H1 (cell line): ENCODE data around the gene GDF9. TPM values are rescaled to one million over a fixed set of nuclear protein-coding genes. Genes with fewer than 3 reads are reported as not detected.
A peak's percentile ranks its signal among the peaks of the same experiment; 100 is the strongest.

Experiments used
- CTCF ChIA-PET: fragments of 300-600 bp; sonication (Branson Sonifier 250); formaldehyde crosslinking; loops from one replicate; lab custom pipeline; 2021; ENCODE audit not compliant: partially characterized antibody; lab: Charles Lee
- POLR2A ChIA-PET: fragments of 300-600 bp; sonication (Branson Sonifier 250); formaldehyde crosslinking; loops from one replicate; lab custom pipeline; 2021; ENCODE audit warnings: inconsistent platforms; ENCODE audit not compliant: partially characterized antibody; lab: Charles Lee
- DNase-seq, 2 experiments: peaks; one replicate each; pipeline versions ENCODE4 v3.0.0 to v3.0.0-alpha.2; 2010 to 2022; ENCODE audit warnings: low spot score in 2 of 2, low read depth in 1 of 2, mixed read lengths in 1 of 2
- FAIRE-seq: peaks from 2 replicates; lab custom pipeline; 2011; peaks lifted over from hg19 to GRCh38; lab: Jason Lieb, UNC
- H2AFZ ChIP-seq: 2 replicates; pipeline ENCODE4 v1.8.1; 2012; ENCODE audit warnings: low read length, inconsistent platforms
- H2AK5ac ChIP-seq: 2 replicates; pipeline ENCODE4 v1.6.1; 2013; ENCODE audit warnings: low read depth, low read length
- H2BK120ac ChIP-seq: replicated peaks from 2 replicates; pipeline ENCODE3; 2013; ENCODE audit warnings: low read depth, low read length, inconsistent platforms
- H2BK12ac ChIP-seq: 2 replicates; pipeline ENCODE4 v1.6.1; 2013; ENCODE audit warnings: low read depth, low read length
- H2BK15ac ChIP-seq: 2 replicates; pipeline ENCODE4 v1.6.1; 2013; ENCODE audit warnings: low read length
- H2BK20ac ChIP-seq: 2 replicates; pipeline ENCODE4 v1.6.1; 2013; ENCODE audit warnings: low read length
- H2BK5ac ChIP-seq: 2 replicates; pipeline ENCODE4 v1.6.1; 2013; ENCODE audit warnings: low read depth, low read length
- H3K14ac ChIP-seq: 2 replicates; pipeline ENCODE4 v1.6.1; 2013; ENCODE audit warnings: inconsistent platforms; ENCODE audit not compliant: insufficient read length
- H3K18ac ChIP-seq: 2 replicates; pipeline ENCODE4 v1.6.1; 2013; ENCODE audit warnings: low read length; ENCODE audit errors: extremely low read depth
- H3K23ac ChIP-seq: 2 replicates; pipeline ENCODE4 v1.6.1; 2013; ENCODE audit warnings: inconsistent platforms; ENCODE audit not compliant: insufficient read length
- H3K23me2 ChIP-seq: 2 replicates; pipeline ENCODE4 v1.6.1; 2013; ENCODE audit warnings: low read depth, low read length
- H3K27ac ChIP-seq: 2 replicates; pipeline ENCODE4 v1.6.1; 2011; ENCODE audit warnings: low read depth, low read length, inconsistent platforms
- H3K27me3 ChIP-seq, 4 experiments: replicated peaks in 1 of 4; 1 replicate in 1 of 4; 2 replicates in 3 of 4; pipeline versions ENCODE4 v1.6.1 to v1.8.1; 2011 to 2013; ENCODE audit warnings: low read length in 3 of 4, mild to moderate bottlenecking in 3 of 4, inconsistent platforms in 2 of 4, mixed read lengths in 2 of 4, moderate library complexity in 1 of 4; ENCODE audit not compliant: control insufficient read depth in 3 of 4, insufficient read depth in 3 of 4; ENCODE audit errors: extremely low read depth in 1 of 4
- H3K36me3 ChIP-seq, 4 experiments: 2 replicates each; pipeline versions ENCODE4 v1.6.1 to v1.8.1; 2011 to 2013; ENCODE audit warnings: mild to moderate bottlenecking in 4 of 4, low read length in 3 of 4, moderate library complexity in 2 of 4, control low read depth in 1 of 4, inconsistent platforms in 1 of 4; ENCODE audit not compliant: insufficient read depth in 4 of 4, control insufficient read depth in 2 of 4
- H3K4ac ChIP-seq: replicated peaks from 2 replicates; pipeline ENCODE3; 2013; ENCODE audit warnings: low read length, low read depth, mixed read lengths, inconsistent platforms; ENCODE audit not compliant: insufficient read length
- H3K4me1 ChIP-seq, 4 experiments: replicated peaks in 1 of 4; 1 replicate in 1 of 4; 2 replicates in 3 of 4; pipeline versions ENCODE4 v1.6.1 to v1.8.1; 2011 to 2013; ENCODE audit warnings: low read length in 3 of 4, inconsistent platforms in 2 of 4, mixed read lengths in 1 of 4; ENCODE audit not compliant: insufficient read depth in 4 of 4, control insufficient read depth in 3 of 4
- H3K4me2 ChIP-seq, 2 experiments: 2 replicates each; pipeline versions ENCODE4 v1.6.1 to v1.8.1; 2011 to 2013; ENCODE audit warnings: low read depth in 2 of 2, low read length in 2 of 2, control low read depth in 1 of 2, inconsistent platforms in 1 of 2, mild to moderate bottlenecking in 1 of 2; ENCODE audit not compliant: insufficient read depth in 1 of 2
- H3K4me3 ChIP-seq, 4 experiments: fragments of 200-600, 300-600 bp in 1 of 4; sonication (generic), shearing (Covaris generic), sonication (Bioruptor Twin) in 1 of 4; 2 replicates each; pipeline versions ENCODE4 v1.5.1 to v1.8.1; 2011 to 2016; ENCODE audit warnings: low read length in 4 of 4, low read depth in 3 of 4, control low read depth in 2 of 4, inconsistent platforms in 2 of 4, mild to moderate bottlenecking in 2 of 4, mixed read lengths in 1 of 4, moderate library complexity in 1 of 4; ENCODE audit not compliant: insufficient read depth in 2 of 4; ENCODE audit errors: extremely low read depth in 1 of 4
- H3K56ac ChIP-seq: replicated peaks from 2 replicates; pipeline ENCODE3; 2013; ENCODE audit warnings: low read depth, mild to moderate bottlenecking, mixed read lengths, low read length, inconsistent platforms; ENCODE audit not compliant: insufficient read length
- H3K79me1 ChIP-seq: 2 replicates; pipeline ENCODE4 v1.6.1; 2013; ENCODE audit warnings: low read depth, low read length, control low read depth
- H3K79me2 ChIP-seq, 2 experiments: 2 replicates each; pipeline versions ENCODE4 v1.6.1 to v1.8.1; 2012 to 2013; ENCODE audit warnings: low read length in 2 of 2, mild to moderate bottlenecking in 2 of 2, inconsistent platforms in 1 of 2; ENCODE audit not compliant: insufficient read depth in 2 of 2, control insufficient read depth in 1 of 2
- H3K9ac ChIP-seq, 4 experiments: replicated peaks in 1 of 4; 1 replicate in 1 of 4; 2 replicates in 3 of 4; pipeline versions ENCODE4 v1.6.1 to v1.8.1; 2011 to 2013; ENCODE audit warnings: low read depth in 3 of 4, low read length in 3 of 4, control low read depth in 2 of 4, mild to moderate bottlenecking in 2 of 4, moderate library complexity in 2 of 4, inconsistent platforms in 1 of 4; ENCODE audit errors: extremely low read depth in 1 of 4
- H3K9me3 ChIP-seq, 2 experiments: 2 replicates each; pipeline versions ENCODE4 v1.6.1 to v1.8.1; 2012 to 2013; ENCODE audit warnings: mild to moderate bottlenecking in 2 of 2, moderate library complexity in 2 of 2, control low read depth in 1 of 2, inconsistent platforms in 1 of 2, low read depth in 1 of 2, low read length in 1 of 2, mixed read lengths in 1 of 2; ENCODE audit not compliant: insufficient read depth in 2 of 2
- H4K20me1 ChIP-seq, 2 experiments: replicated peaks in 1 of 2; 2 replicates each; pipeline versions ENCODE3 to v1.8.1; 2011 to 2013; ENCODE audit warnings: inconsistent platforms in 2 of 2, low read length in 2 of 2, mild to moderate bottlenecking in 1 of 2; ENCODE audit not compliant: insufficient read depth in 2 of 2, control insufficient read depth in 1 of 2
- H4K5ac ChIP-seq: 2 replicates; pipeline ENCODE4 v1.6.1; 2013; ENCODE audit warnings: low read length, low read depth, mixed read lengths, inconsistent platforms; ENCODE audit not compliant: insufficient read length
- H4K8ac ChIP-seq: 2 replicates; pipeline ENCODE4 v1.8.0; 2013; ENCODE audit warnings: mild to moderate bottlenecking, moderate library complexity, low read length, inconsistent platforms; ENCODE audit not compliant: insufficient read depth; ENCODE audit errors: extremely low read depth
- H4K91ac ChIP-seq: replicated peaks from 2 replicates; pipeline ENCODE3; 2013; ENCODE audit warnings: low read length, mixed read lengths, inconsistent platforms; ENCODE audit not compliant: insufficient read length
- CREB1 ChIP-seq: IDR thresholded peaks from 2 replicates; pipeline ENCODE4 v1.6.1; 2012; ENCODE audit warnings: inconsistent platforms
- EGR1 ChIP-seq: IDR thresholded peaks from 2 replicates; pipeline ENCODE4 v1.6.1; 2011; ENCODE audit warnings: low read depth, low read length, borderline replicate concordance
- EP300 ChIP-seq, 2 experiments: IDR thresholded peaks; 1 replicate in 1 of 2; 2 replicates in 1 of 2; pipeline ENCODE4 v1.6.1; 2011 to 2012; ENCODE audit warnings: low read depth in 2 of 2, low read length in 2 of 2, mild to moderate bottlenecking in 2 of 2, borderline replicate concordance in 1 of 2, inconsistent platforms in 1 of 2, moderate library complexity in 1 of 2
- GTF2F1 ChIP-seq: IDR thresholded peaks from 2 replicates; pipeline ENCODE4 v1.6.1; 2012; ENCODE audit warnings: low read depth, low read length, improper control_type of control experiment, borderline replicate concordance
- JUND ChIP-seq: IDR thresholded peaks from 2 replicates; pipeline ENCODE4 v1.6.1; 2011; ENCODE audit warnings: mild to moderate bottlenecking, improper control_type of control experiment, low read length
- MAFK ChIP-seq: IDR thresholded peaks from 2 replicates; pipeline ENCODE4 v1.6.1; 2012; ENCODE audit warnings: low read depth, mild to moderate bottlenecking, improper control_type of control experiment, low read length
- POLR2A ChIP-seq, 2 experiments: IDR thresholded peaks; 1 replicate in 1 of 2; 2 replicates in 1 of 2; pipeline ENCODE4 v1.6.1; 2011; ENCODE audit warnings: low read depth in 2 of 2, low read length in 2 of 2, mild to moderate bottlenecking in 2 of 2; ENCODE audit errors: control extremely low read depth in 1 of 2
- SAP30 ChIP-seq: fragments of 300-600 bp; sonication (generic); IDR thresholded peaks from 2 replicates; pipeline ENCODE4 v1.7.1; 2012; ENCODE audit warnings: low read length, moderate library complexity, mild to moderate bottlenecking, inconsistent platforms; ENCODE audit not compliant: insufficient read depth, insufficient replicate concordance
- SUZ12 ChIP-seq: fragments of 200-600 bp; sonication (generic); IDR thresholded peaks from 2 replicates; pipeline ENCODE4 v1.6.1; 2012; ENCODE audit warnings: mild to moderate bottlenecking, inconsistent platforms, low read length, moderate library complexity, mixed read lengths
- TAF7 ChIP-seq: optimal IDR thresholded peaks from 2 replicates; pipeline ENCODE3; 2011; ENCODE audit warnings: low read depth, mild to moderate bottlenecking, inconsistent platforms, low read length, moderate library complexity, borderline replicate concordance
- WGBS, 2 experiments: shearing (Covaris generic) in 1 of 2; methylation state at CpG; one replicate each; pipeline versions ENCODE4 v1.1.6 to v1.1.7; 2013 to 2015; ENCODE audit warnings: low lambda C conversion rate in 2 of 2, mixed read lengths in 2 of 2, inconsistent platforms in 1 of 2, low coverage in 1 of 2, missing lambda C conversion rate in 1 of 2; ENCODE audit not compliant: insufficient replicate concordance in 2 of 2, insufficient coverage in 1 of 2, insufficient read length in 1 of 2; ENCODE audit errors: extremely low coverage in 1 of 2, missing lambda C conversion rate in 1 of 2; 5-methylcytosine and 5-hydroxymethylcytosine counted together
- polyA plus RNA-seq, 7 experiments: library from polyadenylated mRNA; depleted of rRNA in 3 of 7; stranded (reverse) in 5 of 7; unstranded in 2 of 7; fragments of >200 nt in 5 of 7; fragments of 200-250 nt in 2 of 7; gene quantifications; 1 replicate in 5 of 7; 2 replicates in 1 of 7; 4 replicates in 1 of 7; pipeline versions ENCODE4 v1.2.1 to v1.2.3, GENCODE V29; 2011 to 2013; ENCODE audit warnings: missing spikeins in 2 of 7, mixed read lengths in 2 of 7
- total RNA-seq: library from RNA; stranded (reverse); fragmentation: NEBNext Ultra II Directional; extraction: Animal tissue kit (Norgen Biotek cat#: 25700); gene quantifications from 2 replicates; pipeline ENCODE4 v1.2.1, GENCODE V29; 2021
- TF ChIP-seq, protein P1 (sequence below): IDR thresholded peaks from 2 replicates; pipeline ENCODE4 v1.6.1; 2012; ENCODE audit warnings: inconsistent platforms

GDF9 gene
- total and polyA plus RNA-seq, 2 of the 8 experiments (the other 6 are each of a cell fraction or from before 2014, with no cell fraction given), result 0.14 TPM; not detected in 1

DNA sequence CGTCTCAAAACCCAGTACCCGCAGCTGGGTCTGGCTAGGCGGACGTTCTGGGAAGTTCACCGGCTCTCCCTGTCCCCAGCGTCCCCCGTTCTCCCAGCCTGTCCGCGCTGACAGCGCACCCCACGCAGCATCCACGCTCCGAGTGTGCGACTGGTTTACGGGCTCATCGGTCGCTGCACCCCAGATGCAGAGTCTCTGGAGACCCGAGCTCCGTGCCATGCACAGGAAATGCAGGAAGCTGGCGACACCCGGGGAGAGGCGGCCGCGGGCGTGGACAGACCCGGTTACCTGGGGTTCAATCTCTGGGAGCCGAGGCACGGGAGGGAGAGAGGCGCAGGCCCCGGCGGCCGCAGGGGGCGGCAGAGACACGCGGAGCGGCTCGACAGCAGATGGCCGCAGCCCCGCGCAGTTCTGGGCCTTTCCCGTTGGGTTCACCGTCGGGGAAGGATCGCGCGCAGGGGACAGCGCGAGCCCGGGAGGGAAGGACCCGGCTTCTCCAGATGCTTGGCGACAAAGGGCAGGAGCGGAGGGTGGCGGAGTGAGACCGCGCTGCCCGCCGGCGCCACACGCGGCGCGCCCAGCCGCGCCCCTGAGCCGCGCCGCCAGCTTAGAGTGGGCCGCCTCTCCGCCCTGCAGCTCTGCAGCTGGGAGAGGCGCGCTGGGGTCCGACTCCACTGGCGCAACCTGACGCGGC is 36.4 kb downstream of the GDF9 start:
- H2BK120ac ChIP-seq, result no peak overlapping the region
- no peaks in the 10 kb centered on the region for H3K79me2 ChIP-seq
- H4K91ac ChIP-seq, result no peak overlapping the region
- peaks cover 10% of the 10 kb centered on the region; the same call in 1 of the 2 replicates for H3K23me2 ChIP-seq
- H3K14ac ChIP-seq, result no peak overlapping the region
- H2AFZ ChIP-seq, result peak overlapping the region; percentile 74; the same call in 1 of the 2 replicates
- H3K27me3 ChIP-seq, result peaks cover 30 to 67% (median 58%) of the 10 kb centered on the region in 4 experiments
- no peak overlapping the region for H3K56ac ChIP-seq
- H3K36me3 ChIP-seq, result no peaks in the 10 kb centered on the region
- H3K79me1 ChIP-seq, result no peaks in the 10 kb centered on the region
- H2BK5ac ChIP-seq, result no peak overlapping the region
- H2BK20ac ChIP-seq, result no peak overlapping the region
- peaks cover 0 to 15% (median 13%) of the 10 kb centered on the region in 4 experiments; a peak in 6 of 7 replicates for H3K4me1 ChIP-seq
- no peak overlapping the region for H3K27ac ChIP-seq
- H3K4me3 ChIP-seq, result peak overlapping the region; percentile 35 to 74 (median 70)
- FAIRE-seq (no peak), DNase-seq (peak in 1 of 2 experiments; percentile 82)
- H3K9me3 ChIP-seq, result no peaks in the 10 kb centered on the region
- H4K20me1 ChIP-seq, result no peaks in the 10 kb centered on the region
- H3K18ac ChIP-seq, result peak overlapping the region; percentile 60; the same call in 1 of the 2 replicates
- ChIA-PET POLR2A (interaction anchor here (0.6 to 5.7 kb wide), 4 partner anchors 9 to 222 kb away, joined by 3 to 30 read pairs (median 4); partner anchors contain the start of genes HSPA4 and SOWAHA), CTCF (interaction anchor here (1.0 to 25.6 kb wide), 11 partner anchors 9 to 77 kb away, joined by 3 to 465 read pairs (median 5); partner anchors contain the start of genes CCNI2, GDF9, LEAP2 and UQCRQ)
- 6% methylated on average over 72 of the region's 75 CpGs; no CpG with 5 or more reads in 1 of the 2 experiments for WGBS, 2 experiments
- no peak overlapping the region for H4K5ac ChIP-seq
- no peak overlapping the region for H3K23ac ChIP-seq
- no peak overlapping the region for H2BK15ac ChIP-seq
- H3K9ac ChIP-seq, result peak overlapping the region in 3 of 4 experiments; percentile 48 to 62 (median 49); a peak in 4 of 7 replicates
- peak overlapping the region; percentile 12 to 81 for H3K4me2 ChIP-seq
- H2BK12ac ChIP-seq, result no peak overlapping the region
- H4K8ac ChIP-seq, result peak overlapping the region; percentile 83; the same call in 1 of the 2 replicates
- no peak overlapping the region for H3K4ac ChIP-seq
- no peak overlapping the region for H2AK5ac ChIP-seq
- TF ChIP-seq EP300 (IDR thresholded peaks at IDR 0.05; ENCODE audit: borderline replicate concordance in 1 of 2, low read depth in 2 of 2, low read length in 2 of 2), result peak in 1 of 2 experiments; percentile 33; a peak in 1 of 3 replicates
- TF ChIP-seq JUND, result no peak
- TF ChIP-seq, protein P1, sequence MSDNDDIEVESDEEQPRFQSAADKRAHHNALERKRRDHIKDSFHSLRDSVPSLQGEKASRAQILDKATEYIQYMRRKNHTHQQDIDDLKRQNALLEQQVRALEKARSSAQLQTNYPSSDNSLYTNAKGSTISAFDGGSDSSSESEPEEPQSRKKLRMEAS, result peak; percentile 80
- TF ChIP-seq SUZ12, result peak; percentile 68; the same call in 1 of the 2 replicates
- TF ChIP-seq EGR1, result no peak
- no peak for TF ChIP-seq TAF7
- TF ChIP-seq SAP30, result no peak
- TF ChIP-seq CREB1, result 0 out of 2 replicates have a peak, but pooled peaks have one; percentile 38
- TF ChIP-seq MAFK, result no peak
- TF ChIP-seq POLR2A (IDR thresholded peaks at IDR 0.05; ENCODE audit: control extremely low read depth in 1 of 2, low read depth in 2 of 2, low read length in 2 of 2), result peak in 1 of 2 experiments; percentile 23; a peak in 1 of 3 replicates
- no peak for TF ChIP-seq GTF2F1
